22Rv1 (cell line): Measurements from ENCODE around the gene MAGI2.

Experiments used
- H3K27ac ChIP-seq: fragments of 450-650 bp; 2 replicates; pipeline ENCODE4 v1.5.1; 2017
- ZFX ChIP-seq: fragments of 450-650 bp; IDR thresholded peaks from 2 replicates; pipeline ENCODE4 v1.6.1; 2017; ENCODE audit warnings: antibody characterized with exemption, borderline replicate concordance
- TF ChIP-seq, protein P1 (sequence below): fragments of 450-650 bp; IDR thresholded peaks from 2 replicates; pipeline ENCODE4 v1.5.1; 2017; ENCODE audit warnings: mild to moderate bottlenecking

MAGI2 gene

DNA sequence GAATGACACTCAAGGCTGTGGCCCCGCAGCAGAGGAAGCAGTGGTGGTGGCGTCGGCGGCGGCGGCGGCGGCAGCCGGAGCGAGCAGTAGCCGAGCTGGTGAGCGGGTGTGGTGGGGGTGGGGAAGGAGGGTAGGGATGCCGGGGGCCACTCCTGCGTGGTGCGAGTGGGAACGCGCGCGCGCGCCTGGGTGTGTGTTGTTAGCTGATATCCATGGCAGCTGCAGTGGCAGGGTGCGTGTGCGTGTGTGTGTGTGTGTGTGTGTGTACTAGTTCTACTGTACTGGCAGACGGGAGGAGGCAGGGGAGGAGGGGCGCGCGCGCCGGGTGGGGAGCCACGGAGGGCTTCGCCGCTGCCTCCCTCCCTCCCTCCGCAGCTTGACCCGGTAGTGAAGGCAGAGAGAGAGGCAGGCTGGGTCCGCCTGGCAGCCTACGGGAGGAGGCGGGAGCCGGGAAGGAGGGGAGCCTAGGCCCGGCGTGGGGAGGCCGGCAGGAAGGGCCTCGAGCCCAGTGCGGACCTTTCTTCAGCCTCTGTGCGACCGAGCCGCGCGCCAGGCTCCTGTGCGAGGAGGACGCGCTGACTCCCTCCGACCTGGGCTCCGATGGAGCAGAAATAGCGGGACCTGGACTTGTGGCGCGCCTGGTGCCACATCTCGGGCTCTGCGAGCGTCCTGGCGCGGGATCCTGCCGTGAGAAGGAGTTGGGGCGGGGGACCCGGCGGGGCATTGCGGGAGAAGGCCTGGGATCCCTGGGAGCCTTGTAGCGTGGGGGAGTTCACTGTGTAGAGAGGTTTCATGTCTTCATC, at the start of gene MAGI2:
TSS of gene MAGI2 (minus strand) at position 110 of the 803 bp plus-strand sequence. CDS start 347 bp downstream, outside the sequence.
- no peak within 1 kb of the TSS for H3K27ac ChIP-seq
- TF ChIP-seq ZFX = no peak
- TF ChIP-seq, protein P1, sequence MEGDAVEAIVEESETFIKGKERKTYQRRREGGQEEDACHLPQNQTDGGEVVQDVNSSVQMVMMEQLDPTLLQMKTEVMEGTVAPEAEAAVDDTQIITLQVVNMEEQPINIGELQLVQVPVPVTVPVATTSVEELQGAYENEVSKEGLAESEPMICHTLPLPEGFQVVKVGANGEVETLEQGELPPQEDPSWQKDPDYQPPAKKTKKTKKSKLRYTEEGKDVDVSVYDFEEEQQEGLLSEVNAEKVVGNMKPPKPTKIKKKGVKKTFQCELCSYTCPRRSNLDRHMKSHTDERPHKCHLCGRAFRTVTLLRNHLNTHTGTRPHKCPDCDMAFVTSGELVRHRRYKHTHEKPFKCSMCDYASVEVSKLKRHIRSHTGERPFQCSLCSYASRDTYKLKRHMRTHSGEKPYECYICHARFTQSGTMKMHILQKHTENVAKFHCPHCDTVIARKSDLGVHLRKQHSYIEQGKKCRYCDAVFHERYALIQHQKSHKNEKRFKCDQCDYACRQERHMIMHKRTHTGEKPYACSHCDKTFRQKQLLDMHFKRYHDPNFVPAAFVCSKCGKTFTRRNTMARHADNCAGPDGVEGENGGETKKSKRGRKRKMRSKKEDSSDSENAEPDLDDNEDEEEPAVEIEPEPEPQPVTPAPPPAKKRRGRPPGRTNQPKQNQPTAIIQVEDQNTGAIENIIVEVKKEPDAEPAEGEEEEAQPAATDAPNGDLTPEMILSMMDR = no peak

DNA sequence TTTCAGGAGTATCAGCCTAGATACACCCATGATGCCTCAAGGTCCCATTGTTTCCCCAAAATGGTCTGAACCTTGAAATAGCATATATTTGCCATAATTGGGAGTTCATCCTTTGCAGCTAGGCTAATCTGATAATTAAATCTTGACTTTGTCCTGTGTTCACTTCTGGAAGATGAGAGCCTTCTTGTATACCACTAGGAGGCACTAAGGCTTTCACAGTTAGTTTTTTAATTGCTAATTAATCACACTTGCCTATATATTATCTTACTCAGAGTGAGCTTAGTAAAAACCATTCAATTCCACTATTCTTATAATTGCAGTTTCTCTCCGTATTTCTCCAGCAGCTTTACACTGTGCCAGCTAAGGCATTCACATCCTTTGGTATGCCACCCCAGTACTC, 48.7 kb upstream of the MAGI2 start:
- no peak overlapping the region for H3K27ac ChIP-seq
- TF ChIP-seq ZFX = no peak
- TF ChIP-seq, protein P1 = peak; percentile 78

DNA sequence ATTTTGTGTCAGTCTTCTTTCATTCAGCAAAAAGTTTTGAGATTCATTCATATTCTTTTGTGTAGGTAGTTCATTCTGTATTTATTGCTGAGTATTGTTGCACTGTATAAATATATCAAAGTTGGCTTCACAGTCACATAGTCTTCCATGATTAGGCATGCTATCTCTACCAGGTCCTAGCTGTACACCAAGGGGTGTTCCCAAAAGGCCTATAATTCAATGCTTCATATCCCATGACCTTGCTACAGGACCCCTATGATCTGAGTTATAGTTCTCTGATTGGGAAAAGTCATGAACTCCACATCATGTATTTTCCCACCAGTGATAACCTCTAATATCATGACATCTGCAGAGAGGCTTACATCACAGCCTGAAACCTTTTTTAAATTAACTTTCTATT, 47.3 kb upstream of the MAGI2 start:
- TF ChIP-seq, protein P1 = no peak
- no peak for TF ChIP-seq ZFX

DNA sequence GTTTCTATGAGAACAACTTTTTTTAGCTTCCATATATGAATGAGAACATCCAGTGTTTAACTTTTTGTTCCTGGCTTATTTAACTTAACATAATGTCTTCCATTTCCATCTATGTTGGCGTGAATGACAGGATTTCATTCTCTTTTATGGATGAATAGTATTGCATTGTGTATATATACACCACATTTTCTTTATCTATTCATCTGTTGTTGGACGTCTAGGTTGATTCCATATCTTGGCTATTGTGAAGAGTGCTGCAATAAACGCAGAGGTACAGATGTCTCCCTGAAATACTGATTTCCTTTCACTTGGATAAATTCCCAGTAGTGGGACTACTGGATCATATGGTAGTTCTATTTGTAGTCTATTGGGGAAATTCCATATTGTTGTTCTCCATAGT, 44.3 kb upstream of the MAGI2 start:
- TF ChIP-seq, protein P1 = no peak
- no peak overlapping the region for H3K27ac ChIP-seq

More for the DNA sequence above, 47.3 kb upstream of the MAGI2 start:
- no peak overlapping the region for H3K27ac ChIP-seq

DNA sequence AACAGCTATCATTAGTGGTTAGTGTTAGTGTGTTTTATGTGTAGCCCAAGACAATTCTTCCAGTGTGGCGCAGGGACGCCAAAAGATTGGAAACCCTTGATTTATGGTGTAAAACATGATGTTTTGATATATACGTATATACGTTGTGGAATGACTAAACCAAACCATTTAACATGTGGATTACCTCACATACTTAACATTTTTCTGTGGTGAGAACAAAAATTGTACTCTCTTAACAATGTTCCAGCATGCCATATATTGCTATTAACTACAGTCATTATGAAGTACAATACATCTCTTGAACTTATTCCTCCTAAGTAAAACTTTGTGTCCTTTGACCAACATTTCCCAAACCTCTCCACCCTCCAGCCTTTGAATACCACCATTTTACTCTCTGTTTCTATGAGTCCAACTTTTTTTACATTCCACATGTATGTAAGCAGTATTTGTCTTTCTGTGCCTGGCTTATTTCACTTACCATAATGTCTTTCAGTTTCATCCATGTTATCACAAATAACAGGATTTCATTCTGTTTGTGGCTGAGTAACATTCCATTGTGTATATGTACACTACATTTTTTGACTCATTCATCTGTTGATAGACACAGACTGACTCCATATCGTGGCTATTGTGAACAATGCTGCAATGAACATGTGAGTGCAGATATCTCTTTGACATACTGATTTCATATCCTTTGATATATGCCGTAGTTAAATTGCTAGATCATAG, 42.2 kb upstream of the MAGI2 start:
- H3K27ac ChIP-seq = no peak overlapping the region
- TF ChIP-seq, protein P1 = no peak
- no peak for TF ChIP-seq ZFX

DNA sequence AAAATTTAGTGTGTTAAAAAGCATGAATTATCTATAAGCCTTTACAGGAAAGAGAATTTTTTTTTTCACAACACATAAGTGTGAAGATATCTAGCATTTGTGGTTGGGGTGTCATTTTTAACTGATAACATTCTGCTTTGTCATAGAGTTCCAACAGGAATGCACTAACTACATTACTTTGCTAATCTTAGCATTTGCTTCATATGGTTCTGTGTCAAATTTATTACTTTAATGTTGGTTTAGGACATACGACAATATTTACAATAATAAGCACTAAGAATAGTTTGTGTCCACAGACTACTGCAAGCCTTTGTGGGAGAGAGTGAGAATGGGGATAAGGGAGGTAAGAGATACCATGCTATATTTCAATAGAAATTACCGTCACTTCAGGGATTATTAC, 40.6 kb upstream of the MAGI2 start:
- H3K27ac ChIP-seq = no peak overlapping the region
- no peak for TF ChIP-seq ZFX
- TF ChIP-seq, protein P1 = no peak

DNA sequence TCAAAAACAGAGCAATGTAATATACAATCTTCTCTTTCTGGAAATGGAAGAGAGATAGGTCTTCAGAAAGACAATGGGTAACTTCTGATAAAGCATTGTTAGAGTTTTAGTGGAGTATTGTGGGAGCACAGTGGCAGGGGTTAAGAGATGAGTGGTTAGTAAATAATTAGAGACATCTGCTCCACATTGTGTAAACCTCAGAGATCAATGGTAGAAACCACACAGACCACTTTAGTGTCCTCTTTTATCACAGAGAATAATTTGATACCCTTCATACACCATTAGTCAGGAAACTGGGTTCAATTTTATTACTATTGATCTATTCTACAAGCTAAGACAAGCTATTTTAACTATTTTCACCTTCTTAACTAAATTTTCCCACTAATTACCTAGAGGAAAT, 35.9 kb upstream of the MAGI2 start:
- TF ChIP-seq ZFX = no peak
- TF ChIP-seq, protein P1 = no peak
- no peak overlapping the region for H3K27ac ChIP-seq
